GM10266 (cell line): ENCODE data around the gene ADGRG6.

Experiments used
- DNase-seq: peaks from one replicate; pipeline ENCODE4 v3.0.0; 2012; ENCODE audit errors: extremely low spot score
- CTCF ChIP-seq: IDR thresholded peaks from 2 replicates; pipeline ENCODE4 v1.5.1; 2012; ENCODE audit warnings: mild to moderate bottlenecking, low read depth; ENCODE audit not compliant: control insufficient read depth, insufficient read depth; ENCODE audit errors: missing control alignments

The ADGRG6 gene

GRCh38 chr6:142336183-142336582, 34.4 kb downstream of the ADGRG6 start:
- no peak for DNase-seq
- no peak for TF ChIP-seq CTCF

GRCh38 chr6:142336787-142337186, 35.0 kb downstream of the ADGRG6 start:
- TF ChIP-seq CTCF, result no peak
- DNase-seq, result no peak

GRCh38 chr6:142339113-142339512, 37.3 kb downstream of the ADGRG6 start:
- no peak for DNase-seq
- TF ChIP-seq CTCF, result no peak

GRCh38 chr6:142339968-142340658, 38.3 kb downstream of the ADGRG6 start:
- no peak for DNase-seq
- TF ChIP-seq CTCF, result no peak

GRCh38 chr6:142341855-142342330, 40.1 kb downstream of the ADGRG6 start:
- TF ChIP-seq CTCF, result no peak
- no peak for DNase-seq

- no peak for TF ChIP-seq CTCF
- no peak for DNase-seq
These were observed 41.2 kb downstream of the ADGRG6 start for GRCh38 chr6:142342986-142343385.

- no peak for TF ChIP-seq CTCF
- DNase-seq, result no peak
These were observed 42.1 kb downstream of the ADGRG6 start for GRCh38 chr6:142343938-142344337.
